Panc1 (cell line): Measurements from ENCODE around the gene ABCA7. TPM values are rescaled to one million over a fixed set of nuclear protein-coding genes. Genes with fewer than 3 reads are reported as not detected.

Experiments
- ATAC-seq: fragments of 200-7000 bp; cut with Tn5 transposase; 2 replicates; pipeline ENCODE4 v1.9.1; 2020; ENCODE audit warnings: mild to moderate bottlenecking, moderate library complexity
- BruUV-seq: library from RNA; stranded (reverse); fragments of 400-500 nt; replicated peaks from 2 replicates; lab custom pipeline; 2021; lab: Mats Ljungman, UMichigan
- CTCF ChIA-PET: fragments of 300-600 bp; sonication (Branson Sonifier 250); formaldehyde crosslinking; loops from one replicate; lab custom pipeline; 2022; ENCODE audit warnings: antibody characterized with exemption; lab: Charles Lee
- POLR2A ChIA-PET: fragments of 300-600 bp; sonication (Branson Sonifier 250); formaldehyde crosslinking; loops from one replicate; lab custom pipeline; 2022; ENCODE audit warnings: antibody characterized with exemption; lab: Charles Lee
- DNase-seq: peaks from one replicate; pipeline ENCODE4 v3.0.0-alpha.2; 2010; ENCODE audit warnings: low read depth, low spot score
- H3K27ac ChIP-seq: 2 replicates; pipeline ENCODE4 v1.5.1; 2011; ENCODE audit warnings: mild to moderate bottlenecking, low read length, inconsistent platforms
- H3K27me3 ChIP-seq: fragments of 200-500 bp; sonication (Bioruptor generic); 2 replicates; pipeline ENCODE4 v1.6.0; 2014; ENCODE audit warnings: low read length, inconsistent platforms; ENCODE audit not compliant: control insufficient read depth, insufficient read depth
- H3K36me3 ChIP-seq: fragments of 200-500 bp; sonication (Bioruptor generic); 2 replicates; pipeline ENCODE4 v1.5.1; 2014; ENCODE audit warnings: inconsistent platforms, mild to moderate bottlenecking, low read length, moderate library complexity; ENCODE audit not compliant: control insufficient read depth, insufficient read depth
- H3K4me1 ChIP-seq: 2 replicates; pipeline ENCODE4 v1.5.1; 2011; ENCODE audit warnings: inconsistent platforms, mild to moderate bottlenecking, low read length, moderate library complexity; ENCODE audit not compliant: control insufficient read depth, insufficient read depth
- H3K4me3 ChIP-seq, 2 experiments: 2 replicates each; pipeline ENCODE4 v1.5.1; 2011 to 2012; ENCODE audit warnings: low read depth in 2 of 2, low read length in 2 of 2, mild to moderate bottlenecking in 2 of 2, inconsistent platforms in 1 of 2, moderate library complexity in 1 of 2
- H3K9me3 ChIP-seq: fragments of 200-500 bp; sonication (Bioruptor generic); 2 replicates; pipeline ENCODE4 v1.5.1; 2014; ENCODE audit warnings: low read depth, mild to moderate bottlenecking, inconsistent platforms, low read length, moderate library complexity; ENCODE audit not compliant: control insufficient read depth, insufficient read depth
- CTCF ChIP-seq: fragments of 450-650 bp; IDR thresholded peaks from 2 replicates; pipeline ENCODE4 v1.5.1; 2017; ENCODE audit warnings: mild to moderate bottlenecking
- POLR2AphosphoS5 ChIP-seq: IDR thresholded peaks from 2 replicates; pipeline ENCODE4 v1.6.1; 2012; ENCODE audit warnings: mild to moderate bottlenecking, low read depth, low read length, moderate library complexity
- SIN3A ChIP-seq: IDR thresholded peaks from 2 replicates; pipeline ENCODE4 v1.6.1; 2012; ENCODE audit warnings: low read depth, mild to moderate bottlenecking, low read length, moderate library complexity, borderline replicate concordance; ENCODE audit not compliant: insufficient read depth
- TCF7L2 ChIP-seq: IDR thresholded peaks from 2 replicates; pipeline ENCODE4 v1.6.1; 2011; ENCODE audit warnings: mild to moderate bottlenecking, low read depth, low read length, inconsistent platforms
- in situ Hi-C: cut with HindIII; loops from 2 replicates; pipeline ENCODE4 v1.10.0; 2016; ENCODE audit warnings: low sequenced_read_pairs, low pct_unique_long_range_greater_than_20kb
- intact Hi-C: fragments of 100-400 bp; cut with micrococcal nuclease; formaldehyde crosslinking; loops from one replicate; pipeline ENCODE4 v1.10.0; 2022; ENCODE audit not compliant: unreplicated experiment
- total RNA-seq: library from RNA; stranded (reverse); gene quantifications from one replicate; pipeline ENCODE4 v1.2.1, GENCODE V29; 2021; ENCODE audit not compliant: unreplicated experiment
- TF ChIP-seq, protein P1 (sequence below), 2 experiments: IDR thresholded peaks; 2 replicates each; pipeline ENCODE4 v1.6.1; 2011 to 2012; ENCODE audit warnings: low read depth in 2 of 2, control low read depth in 1 of 2, low read length in 1 of 2, mild to moderate bottlenecking in 1 of 2, moderate library complexity in 1 of 2; ENCODE audit not compliant: insufficient read depth in 1 of 2

The ABCA7 gene
- total RNA-seq, 1 experiment from 2014 or later: 47.5 TPM

DNA sequence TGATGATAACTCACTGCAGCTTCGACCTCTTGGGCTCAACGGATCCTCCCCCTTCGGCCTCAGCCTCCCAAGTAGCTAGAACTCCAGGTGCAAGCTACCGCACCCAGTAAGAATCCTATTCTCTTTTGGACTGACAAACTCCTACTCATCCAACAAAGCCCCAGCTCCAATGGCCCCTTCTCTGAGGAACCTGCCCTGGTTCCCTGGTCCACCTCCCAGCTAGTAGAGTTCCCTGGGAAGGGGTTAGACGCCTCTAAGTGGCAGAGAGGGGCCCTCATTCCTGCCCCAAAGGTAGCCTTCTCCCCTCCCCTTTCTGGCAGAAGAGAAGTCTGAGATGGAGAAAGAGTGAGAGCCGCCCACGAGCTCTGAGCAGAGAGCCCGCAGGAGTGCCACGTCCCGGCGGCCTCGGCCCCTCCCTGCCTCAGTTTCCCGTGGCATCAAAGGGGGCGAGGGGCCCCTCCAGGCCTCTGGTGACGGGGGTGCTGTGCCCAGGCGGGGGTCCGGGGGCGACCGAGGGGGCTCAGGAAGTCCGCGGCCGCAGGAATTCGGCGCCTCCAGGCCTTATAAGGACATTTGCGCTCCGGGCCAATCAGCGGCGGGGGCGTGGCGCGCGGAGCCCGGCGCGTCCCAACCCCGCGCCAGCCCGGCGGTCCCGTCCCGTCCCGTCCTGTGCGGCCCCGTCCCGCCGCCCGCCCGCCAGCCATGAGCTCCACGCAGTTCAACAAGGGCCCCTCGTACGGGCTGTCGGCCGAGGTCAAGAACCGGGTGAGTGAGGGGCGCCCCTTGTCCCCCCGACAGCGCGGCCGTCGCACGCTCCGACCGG lies 13.7 kb upstream of the ABCA7 start, which contains the start of gene CNN2:
Gene CNN2 (plus strand): TSS at position 649 of the 823 bp plus-strand sequence. CDS start 54 bp downstream, at position 703.
- DNase-seq: no peak
- CTCF ChIA-PET: interaction anchor here (0.6 kb wide), 2 partner anchors 9 to 253 kb away, joined by 3 to 5 read pairs; no protein-coding TSS in a partner anchor
- peak; percentile 84 for ATAC-seq
- no peaks in the 10 kb centered on the region for H3K27me3 ChIP-seq
- POLR2A ChIA-PET: interaction anchor here (1.0 kb wide), 1 partner anchor 10 kb away, joined by 4 read pairs; no protein-coding TSS in a partner anchor
- peak within 1 kb of the TSS; percentile 94 for H3K27ac ChIP-seq
- peak within 1 kb of the TSS; percentile 82 to 94 for H3K4me3 ChIP-seq
- H3K4me1 ChIP-seq: peaks cover 8% of the 10 kb centered on the region
- in situ Hi-C loops (no loop called here), intact Hi-C loops (no loop called here)
- no TSS peak for BruUV-seq
- no peak for TF ChIP-seq SIN3A
- TF ChIP-seq, protein P1, sequence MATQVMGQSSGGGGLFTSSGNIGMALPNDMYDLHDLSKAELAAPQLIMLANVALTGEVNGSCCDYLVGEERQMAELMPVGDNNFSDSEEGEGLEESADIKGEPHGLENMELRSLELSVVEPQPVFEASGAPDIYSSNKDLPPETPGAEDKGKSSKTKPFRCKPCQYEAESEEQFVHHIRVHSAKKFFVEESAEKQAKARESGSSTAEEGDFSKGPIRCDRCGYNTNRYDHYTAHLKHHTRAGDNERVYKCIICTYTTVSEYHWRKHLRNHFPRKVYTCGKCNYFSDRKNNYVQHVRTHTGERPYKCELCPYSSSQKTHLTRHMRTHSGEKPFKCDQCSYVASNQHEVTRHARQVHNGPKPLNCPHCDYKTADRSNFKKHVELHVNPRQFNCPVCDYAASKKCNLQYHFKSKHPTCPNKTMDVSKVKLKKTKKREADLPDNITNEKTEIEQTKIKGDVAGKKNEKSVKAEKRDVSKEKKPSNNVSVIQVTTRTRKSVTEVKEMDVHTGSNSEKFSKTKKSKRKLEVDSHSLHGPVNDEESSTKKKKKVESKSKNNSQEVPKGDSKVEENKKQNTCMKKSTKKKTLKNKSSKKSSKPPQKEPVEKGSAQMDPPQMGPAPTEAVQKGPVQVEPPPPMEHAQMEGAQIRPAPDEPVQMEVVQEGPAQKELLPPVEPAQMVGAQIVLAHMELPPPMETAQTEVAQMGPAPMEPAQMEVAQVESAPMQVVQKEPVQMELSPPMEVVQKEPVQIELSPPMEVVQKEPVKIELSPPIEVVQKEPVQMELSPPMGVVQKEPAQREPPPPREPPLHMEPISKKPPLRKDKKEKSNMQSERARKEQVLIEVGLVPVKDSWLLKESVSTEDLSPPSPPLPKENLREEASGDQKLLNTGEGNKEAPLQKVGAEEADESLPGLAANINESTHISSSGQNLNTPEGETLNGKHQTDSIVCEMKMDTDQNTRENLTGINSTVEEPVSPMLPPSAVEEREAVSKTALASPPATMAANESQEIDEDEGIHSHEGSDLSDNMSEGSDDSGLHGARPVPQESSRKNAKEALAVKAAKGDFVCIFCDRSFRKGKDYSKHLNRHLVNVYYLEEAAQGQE (IDR thresholded peaks at IDR 0.05; ENCODE audit: insufficient read depth in 1 of 2, low read depth in 2 of 2, low read length in 1 of 2): no peak
- TF ChIP-seq POLR2AphosphoS5: no peak
- no peak for TF ChIP-seq TCF7L2
- no peak for TF ChIP-seq CTCF
- H3K36me3 ChIP-seq: peaks cover 9% of the 10 kb centered on the region; the same call in 1 of the 2 replicates
- H3K9me3 ChIP-seq: no peaks in the 10 kb centered on the region

DNA sequence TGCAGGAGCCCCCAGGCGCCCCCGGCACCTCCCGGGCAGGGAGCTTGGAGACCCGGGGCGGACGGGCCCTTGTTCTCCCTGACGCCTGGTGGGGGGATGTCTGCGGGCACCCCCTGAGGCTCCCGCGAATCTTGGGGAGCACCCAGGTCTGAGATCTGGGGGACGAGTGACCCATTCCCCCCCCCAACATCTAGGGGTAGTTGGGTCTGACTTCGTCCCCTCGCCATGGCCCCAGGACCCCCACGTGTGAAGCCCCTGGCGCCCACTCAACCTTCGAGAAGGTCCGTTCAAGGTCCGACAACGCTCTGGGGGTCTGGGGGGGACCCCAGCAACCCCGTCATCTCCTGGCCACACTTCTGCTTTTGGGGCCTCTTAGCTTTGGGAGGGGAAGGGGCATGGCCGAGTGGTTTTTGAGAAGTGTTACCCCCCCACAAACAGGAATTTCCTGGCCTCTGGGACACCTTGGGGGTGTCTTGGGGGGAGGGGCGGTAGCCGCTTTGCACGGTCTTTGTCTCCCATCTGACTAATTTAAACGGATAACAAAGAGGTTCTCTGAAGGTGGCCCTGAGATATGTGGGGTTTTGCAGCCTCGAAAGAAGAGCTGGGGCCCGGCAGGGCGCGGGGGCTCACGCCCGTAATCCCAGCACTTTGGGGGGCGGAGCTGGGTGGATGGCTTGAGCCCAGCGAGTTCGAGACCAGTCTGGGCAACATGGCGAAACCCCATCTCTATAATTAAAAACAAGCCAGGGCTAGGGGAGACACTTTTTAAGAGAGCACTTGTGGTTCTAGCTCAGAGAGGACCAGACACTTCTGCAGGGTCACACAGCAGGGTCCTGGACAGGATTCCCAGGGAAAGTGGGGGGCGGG lies 12.9 kb upstream of the ABCA7 start:
- ATAC-seq (peak; percentile 8; the same call in 1 of the 2 replicates), DNase-seq (no peak)
- H3K9me3 ChIP-seq: no peaks in the 10 kb centered on the region
- in situ Hi-C loops: no loop called here
- H3K4me1 ChIP-seq: peaks cover 8% of the 10 kb centered on the region
- H3K27ac ChIP-seq: peak overlapping the region; percentile 94
- intact Hi-C loops: no loop called here
- peak overlapping the region; percentile 82 to 94 for H3K4me3 ChIP-seq
- ChIA-PET CTCF (interaction anchor here (0.6 kb wide), 1 partner anchor 253 kb away, joined by 3 read pairs; no protein-coding TSS in a partner anchor), POLR2A (interaction anchor here (0.5 to 1.0 kb wide), 2 partner anchors 10 to 34 kb away, joined by 4 to 13 read pairs; no protein-coding TSS in a partner anchor)
- H3K27me3 ChIP-seq: no peaks in the 10 kb centered on the region
- TSS peak; percentile 95 for BruUV-seq
- H3K36me3 ChIP-seq: peaks cover 9% of the 10 kb centered on the region; the same call in 1 of the 2 replicates
- TF ChIP-seq, protein P1 (IDR thresholded peaks at IDR 0.05; ENCODE audit: insufficient read depth in 1 of 2, low read depth in 2 of 2, low read length in 1 of 2): no peak
- TF ChIP-seq TCF7L2 (no peak), POLR2AphosphoS5 (no peak), SIN3A (no peak), CTCF (no peak)
